GM12873 (cell line): Measurements from ENCODE around the gene C8A.

Experiments used
- CTCF ChIP-seq: IDR thresholded peaks from 2 replicates; pipeline ENCODE4 v1.5.1; 2012; ENCODE audit warnings: low read depth, mild to moderate bottlenecking, moderate library complexity, low read length, control low read depth; ENCODE audit not compliant: insufficient read depth; ENCODE audit errors: missing control alignments

The C8A gene

GRCh38 chr1:56952501-56952900 lies 97.9 kb downstream of the C8A start:
- TF ChIP-seq CTCF, result no peak

- TF ChIP-seq CTCF, result no peak
Measured at GRCh38 chr1:56953386-56953785, 98.8 kb downstream of the C8A start.

GRCh38 chr1:56954664-56955063 lies 100.1 kb downstream of the C8A start:
- no peak for TF ChIP-seq CTCF

DNA sequence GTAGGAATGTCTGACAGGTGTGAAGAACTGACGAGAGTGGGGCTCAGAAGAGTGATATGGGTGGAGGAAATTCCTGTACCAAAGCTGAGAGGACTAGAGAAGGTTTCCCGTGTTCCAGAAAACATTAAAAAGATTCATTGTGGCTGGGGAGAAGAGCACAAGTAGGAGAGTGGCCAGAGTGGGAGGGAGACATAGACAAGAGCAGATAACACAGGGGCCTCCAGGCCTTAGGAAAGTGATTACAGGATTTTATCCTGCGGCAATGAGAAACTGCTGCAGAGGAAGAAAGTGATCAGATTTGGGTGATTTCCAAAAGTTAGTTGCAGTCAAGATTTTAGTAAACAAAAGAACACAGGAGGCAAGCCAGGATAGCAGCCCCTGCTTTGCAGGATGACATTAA lies 103.3 kb downstream of the C8A start:
- TF ChIP-seq CTCF, result no peak

- no peak for TF ChIP-seq CTCF
Measured at GRCh38 chr1:56958526-56958925, 103.9 kb downstream of the C8A start.

DNA sequence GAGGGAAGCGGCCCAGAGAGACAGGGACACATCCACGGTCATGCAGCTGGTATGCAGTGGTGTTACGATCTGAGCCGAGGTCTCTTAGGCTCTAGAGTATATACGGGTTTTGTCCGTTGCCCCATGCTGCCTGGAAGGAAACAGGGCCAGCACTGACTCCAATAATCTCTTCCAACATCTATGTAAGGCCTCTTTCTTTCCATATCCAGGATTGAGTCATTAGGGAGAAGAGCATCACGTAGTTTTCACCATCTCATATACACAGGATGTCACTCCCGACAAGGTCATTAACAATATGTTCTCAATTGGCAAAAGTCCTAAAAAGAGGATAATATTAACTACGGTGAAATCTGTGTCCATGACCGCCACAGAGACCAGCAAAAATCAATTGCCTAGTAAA lies 106.8 kb downstream of the C8A start:
- TF ChIP-seq CTCF, result no peak

DNA sequence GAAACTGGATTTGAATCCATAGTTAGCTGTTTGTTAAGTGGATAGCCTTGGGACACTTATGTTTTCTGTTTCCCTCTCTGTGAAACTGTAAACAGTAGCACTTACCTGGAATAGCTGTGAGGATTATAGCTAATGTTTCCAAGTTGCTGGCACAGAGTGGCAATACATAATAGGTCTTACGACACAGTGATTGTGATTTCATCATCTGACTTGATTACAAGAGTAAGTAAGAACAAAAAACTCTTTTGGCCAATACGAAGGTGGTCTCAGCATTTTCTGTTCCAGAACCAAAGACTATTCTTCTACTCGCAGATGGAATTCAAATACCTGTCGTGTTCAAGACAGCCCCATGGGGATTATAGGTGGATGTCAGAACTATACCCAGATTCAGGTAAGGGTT lies 109.1 kb downstream of the C8A start:
- no peak for TF ChIP-seq CTCF
